Activated CD8-positive, alpha-beta memory T cell treated with anti-CD3 and anti-CD28 coated beads, Interleukin-2, amount 50 U/mL, for 24 hours (primary cell): ENCODE measurements around the gene GVQW3.
"Not testable (repeated sequence)": the region's sequence is repeated elsewhere in the genome, so short reads cannot be mapped to it uniquely, and the experiment has no call there.

Experiments
- DNase-seq: peaks from one replicate; pipeline ENCODE4 v3.0.0-alpha.2; 2020; ENCODE audit errors: extremely low read depth

GVQW3 gene

GRCh38 chr11:76388408-76388807, 7.3 kb downstream of the GVQW3 start:
- no peak for DNase-seq

- DNase-seq = no peak
These were observed 9.9 kb downstream of the GVQW3 start for GRCh38 chr11:76391021-76391420.

GRCh38 chr11:76391811-76392475, 10.8 kb downstream of the GVQW3 start:
- no peak for DNase-seq

- DNase-seq = no peak
These were observed 11.7 kb downstream of the GVQW3 start for GRCh38 chr11:76392870-76393269.

GRCh38 chr11:76394411-76394810, 13.3 kb downstream of the GVQW3 start:
- no peak for DNase-seq

GRCh38 chr11:76395296-76395695, 14.2 kb downstream of the GVQW3 start:
- no peak for DNase-seq

- DNase-seq = no peak
These were observed 16.3 kb downstream of the GVQW3 start for GRCh38 chr11:76397383-76397782.

GRCh38 chr11:76400967-76401366, 19.8 kb downstream of the GVQW3 start:
- no peak for DNase-seq

- DNase-seq = not testable (repeated sequence)
These were observed 20.4 kb downstream of the GVQW3 start for GRCh38 chr11:76401484-76401883.

GRCh38 chr11:76406359-76406758, 25.2 kb downstream of the GVQW3 start:
- no peak for DNase-seq

GRCh38 chr11:76408171-76408965, 27.2 kb downstream of the GVQW3 start:
- no peak for DNase-seq

- no peak for DNase-seq
These were observed 29.8 kb downstream of the GVQW3 start for GRCh38 chr11:76410851-76411357.

GRCh38 chr11:76415073-76415472, 34.0 kb downstream of the GVQW3 start:
- DNase-seq = no peak

- DNase-seq = no peak
These were observed 38.8 kb downstream of the GVQW3 start for GRCh38 chr11:76419896-76420295.

GRCh38 chr11:76424379-76424778, 43.3 kb downstream of the GVQW3 start:
- no peak for DNase-seq

GRCh38 chr11:76424891-76425290, 43.8 kb downstream of the GVQW3 start:
- no peak for DNase-seq

GRCh38 chr11:76426660-76427059, 45.5 kb downstream of the GVQW3 start:
- no peak for DNase-seq

- no peak for DNase-seq
These were observed 54.9 kb downstream of the GVQW3 start for GRCh38 chr11:76436020-76436419.

GRCh38 chr11:76443268-76443980, 62.3 kb downstream of the GVQW3 start:
- DNase-seq = no peak

GRCh38 chr11:76444065-76444383, 62.9 kb downstream of the GVQW3 start:
- DNase-seq = no peak

- DNase-seq = peak; percentile 83
These were observed 63.4 kb downstream of the GVQW3 start, which contains the start of gene EMSY for GRCh38 chr11:76444384-76445120. TSS of gene EMSY (plus strand) at chr11:76445018. CDS start at chr11:76446939, 1,921 bp downstream.
